ENCODE measurements around the gene DCAF4.
"Not testable (repeated sequence)": the region's sequence is repeated elsewhere in the genome, so short reads cannot be mapped to it uniquely, and the experiment has no call there.

The DCAF4 gene

DNA sequence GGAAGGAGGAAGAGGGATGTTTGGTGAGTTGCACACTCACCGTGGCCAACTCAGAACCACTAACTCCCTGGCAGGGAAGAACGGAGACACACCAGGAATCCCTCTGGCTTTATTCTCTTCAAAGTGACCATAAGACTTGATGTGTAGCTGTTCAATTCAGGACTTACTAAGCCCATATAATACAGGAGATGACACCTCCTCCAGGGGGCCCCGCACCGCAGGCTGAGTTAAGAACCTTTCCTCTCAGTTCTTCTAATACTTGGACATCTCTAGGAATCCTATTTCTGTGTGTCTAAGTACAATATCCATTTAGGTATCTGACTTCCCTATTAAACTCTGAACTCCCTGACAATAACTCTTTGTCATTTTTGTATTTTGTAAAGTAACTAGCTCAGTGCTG lies 49.5 kb downstream of the DCAF4 start:
- no peak for DNase-seq

DNA sequence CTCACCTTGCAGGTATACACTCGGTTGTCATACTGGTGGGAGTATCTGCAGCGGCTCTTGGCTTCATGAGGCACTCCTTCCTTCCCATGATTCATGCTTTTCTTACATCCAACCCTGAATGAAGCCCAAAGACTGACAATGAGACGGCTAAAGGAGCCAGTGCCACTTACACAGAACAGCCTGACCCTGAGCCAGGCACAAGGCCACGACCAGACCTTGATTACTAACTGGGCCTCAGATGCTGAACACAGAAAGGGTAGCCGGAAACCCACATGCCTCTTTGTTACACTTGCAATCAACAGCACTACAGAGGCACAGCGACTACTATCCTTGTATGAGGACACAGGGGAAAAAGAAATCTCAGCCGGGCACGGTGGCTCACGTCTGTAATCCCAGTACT lies 52.6 kb downstream of the DCAF4 start:
- DNase-seq: no peak

DNA sequence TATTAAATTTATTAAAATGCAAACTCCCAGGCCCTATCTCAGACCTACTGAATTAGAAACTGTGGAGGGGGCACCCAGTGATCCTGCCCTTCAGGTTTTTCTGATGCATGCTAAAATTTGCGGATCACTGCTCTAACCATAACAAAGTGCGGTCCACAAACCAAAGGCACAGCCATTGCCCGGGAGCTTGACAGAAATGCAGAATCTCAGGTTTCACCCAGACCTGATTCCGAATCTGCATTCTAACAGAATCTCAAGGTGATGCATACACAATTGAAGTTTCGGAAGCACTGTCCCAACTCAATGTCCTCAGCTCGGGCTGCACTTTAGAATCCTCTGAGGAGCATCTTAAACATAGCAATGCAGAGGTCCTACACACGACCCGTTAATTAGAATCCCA lies 54.6 kb downstream of the DCAF4 start:
- no peak for DNase-seq

DNA sequence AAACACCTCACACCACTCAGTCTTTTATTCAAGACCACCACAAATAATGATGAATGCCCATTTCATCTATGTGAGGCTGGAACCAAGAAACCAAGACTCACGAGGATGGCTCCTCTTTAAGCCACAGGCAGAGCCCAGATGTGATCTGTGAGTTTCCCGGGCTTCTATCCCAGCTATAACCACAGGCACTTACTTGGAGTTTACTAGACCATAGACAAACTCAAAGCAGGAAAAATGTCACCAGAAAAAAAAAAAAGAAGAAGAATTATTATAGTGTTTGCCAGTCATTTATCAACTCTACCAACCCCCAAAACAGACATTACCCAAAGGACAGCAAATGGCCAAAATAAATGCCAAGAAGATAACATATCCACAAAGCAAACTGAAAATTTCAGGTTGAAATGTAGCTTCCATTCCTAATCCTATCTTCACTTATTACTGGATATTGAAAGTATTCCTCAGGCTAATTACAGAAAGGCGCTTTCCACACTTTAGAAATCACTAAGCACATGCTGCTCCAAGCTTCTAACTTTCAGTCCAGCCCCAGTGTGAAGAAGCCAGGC lies 56.0 kb downstream of the DCAF4 start:
- no peak for DNase-seq

DNA sequence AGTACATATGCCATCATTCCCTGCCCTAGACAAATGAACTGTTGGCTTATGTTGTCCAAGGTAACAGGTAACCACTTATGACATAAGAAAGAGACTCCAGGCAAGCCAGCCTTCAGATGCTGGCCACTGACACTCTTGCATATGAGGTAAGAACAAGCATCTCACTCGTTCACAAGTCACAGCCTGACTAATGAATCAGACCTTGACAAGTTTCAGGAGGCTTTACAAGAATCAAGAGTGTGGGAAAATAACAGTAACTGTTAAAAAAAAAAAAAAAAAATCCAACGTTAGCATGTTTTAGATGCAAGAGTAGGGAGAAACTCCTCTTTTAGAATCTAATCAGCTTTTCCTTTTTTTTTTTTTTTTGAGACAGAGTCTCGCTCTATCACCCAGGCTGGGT lies 60.0 kb downstream of the DCAF4 start:
- no peak for DNase-seq

DNA sequence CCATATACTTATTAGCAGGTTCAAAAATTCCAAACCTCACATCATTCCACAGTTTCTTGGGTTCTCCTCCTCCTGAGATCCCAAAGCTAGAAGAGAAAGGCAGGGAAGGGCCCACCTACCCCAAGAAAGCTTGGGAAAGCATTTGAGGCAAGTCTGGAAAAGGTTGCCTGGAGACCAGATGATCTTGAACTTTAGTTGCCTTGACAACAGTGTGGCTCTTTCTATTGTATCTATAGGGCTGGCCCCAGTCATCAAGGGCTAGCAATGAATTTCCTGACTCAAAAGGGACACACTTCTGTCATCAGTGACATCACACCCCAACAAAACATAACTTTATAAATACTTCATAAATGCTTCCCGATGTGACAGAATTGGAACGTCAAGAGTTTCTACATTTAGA lies 60.6 kb downstream of the DCAF4 start:
- no peak for DNase-seq

- no peak for DNase-seq
These were observed 63.9 kb downstream of the DCAF4 start for GRCh38 chr14:72990171-72990570.

GRCh38 chr14:72996916-72997315 lies 70.7 kb downstream of the DCAF4 start:
- DNase-seq: no peak

- no peak for DNase-seq
These were observed 72.1 kb downstream of the DCAF4 start for GRCh38 chr14:72998252-72998903.

DNA sequence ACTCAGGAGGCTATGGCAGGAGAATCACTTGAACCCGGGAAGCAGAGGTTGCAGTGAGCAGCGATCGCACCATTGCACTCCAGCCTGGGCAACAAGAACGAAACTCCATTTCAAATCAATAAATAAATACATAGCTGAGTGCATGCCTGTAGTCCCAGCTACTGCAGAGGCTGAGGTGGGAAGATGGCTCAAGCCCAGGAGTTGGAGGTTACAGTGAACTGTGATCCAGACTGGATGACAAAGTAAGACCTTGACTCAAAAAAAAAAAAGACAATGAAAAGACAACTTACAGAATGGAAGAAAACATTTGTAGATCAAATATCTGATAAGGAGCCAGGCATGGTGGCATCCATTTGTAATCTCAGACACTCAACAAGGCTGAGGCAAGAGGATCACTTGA lies 73.1 kb downstream of the DCAF4 start:
- DNase-seq: no peak

DNA sequence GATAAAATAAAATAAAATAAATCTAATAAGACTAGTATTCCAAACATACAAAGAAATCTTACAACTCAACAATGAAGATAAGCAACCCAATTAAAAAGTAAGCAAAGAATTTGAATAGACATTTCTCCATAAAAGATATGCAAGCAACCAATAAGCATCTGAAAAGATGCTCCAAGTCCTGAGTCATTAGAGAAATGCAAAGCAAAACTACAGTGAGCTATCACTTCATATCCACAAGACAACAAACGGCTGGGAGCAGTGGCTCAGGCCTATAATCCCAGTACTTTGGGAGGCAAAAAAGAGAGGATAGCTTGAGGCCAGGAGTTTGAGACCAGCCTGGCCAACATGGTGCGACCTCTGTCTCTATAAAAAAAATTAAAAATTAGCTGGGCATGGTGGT lies 73.8 kb downstream of the DCAF4 start:
- DNase-seq: no peak

DNA sequence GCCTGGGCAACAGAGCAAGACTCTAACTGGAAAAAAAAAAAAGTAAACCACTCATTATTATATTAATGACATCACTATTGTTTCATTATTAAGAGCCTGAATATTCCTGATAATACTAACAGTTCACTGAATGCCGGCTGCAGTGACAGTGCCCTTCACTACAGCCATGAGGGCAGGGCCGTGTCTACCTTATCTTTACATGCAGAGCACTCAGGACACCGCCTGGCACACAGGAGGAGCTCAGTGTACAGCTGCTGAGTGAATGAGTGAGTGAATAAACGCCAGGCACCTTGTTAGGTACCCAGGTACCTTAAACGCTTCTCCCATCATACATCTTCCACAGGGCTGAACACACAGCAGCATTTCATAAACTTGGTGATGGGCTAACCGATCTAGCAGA lies 77.4 kb downstream of the DCAF4 start:
- no peak for DNase-seq

GRCh38 chr14:73004641-73005040 lies 78.4 kb downstream of the DCAF4 start:
- DNase-seq: not testable (repeated sequence)

DNA sequence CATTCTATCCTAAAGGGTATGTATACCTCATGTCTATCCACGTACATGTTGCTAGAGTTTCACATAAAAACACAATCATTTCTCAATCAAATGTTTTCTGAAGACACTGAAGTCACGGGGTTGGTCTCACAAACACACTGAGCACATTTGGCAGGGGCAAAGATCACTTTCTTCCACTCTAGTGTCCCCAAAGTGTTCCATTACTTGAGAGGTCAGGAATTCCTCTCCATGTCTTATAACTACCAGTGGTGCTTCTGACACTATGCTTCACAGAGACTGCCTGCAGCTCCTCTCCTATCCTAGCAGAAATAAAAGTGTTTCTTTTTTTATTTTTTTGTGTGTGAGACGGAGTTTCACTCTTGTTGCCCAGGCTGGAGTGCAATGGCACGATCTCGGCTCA lies 81.6 kb downstream of the DCAF4 start:
- DNase-seq: no peak

GRCh38 chr14:73008501-73008900 lies 82.2 kb downstream of the DCAF4 start:
- DNase-seq: no peak
